HCT116 (cell line): ENCODE data around the gene TNFRSF18. TPM values are rescaled to one million over a fixed set of nuclear protein-coding genes. Genes with fewer than 3 reads are reported as not detected.

Experiments used
- ATAC-seq: fragments of 200-7000 bp; cut with Tn5 transposase; 2 replicates; pipeline ENCODE4 v1.9.1; 2020; ENCODE audit warnings: mild to moderate bottlenecking, moderate library complexity
- BruUV-seq: library from RNA; stranded (reverse); fragments of 400-500 nt; replicated peaks from 2 replicates; lab custom pipeline; 2021; lab: Mats Ljungman, UMichigan
- CTCF ChIA-PET: fragments of 300-600 bp; sonication (Branson Sonifier 250); formaldehyde crosslinking; loops from one replicate; lab custom pipeline; 2021; ENCODE audit warnings: antibody characterized with exemption; lab: Charles Lee
- POLR2A ChIA-PET: fragments of 300-600, 350-600 bp; sonication (Branson Sonifier 250); formaldehyde crosslinking; loops from one replicate; lab custom pipeline; 2021; ENCODE audit warnings: antibody characterized with exemption; lab: Charles Lee
- RAD21 ChIA-PET, 2 experiments: fragments of 300-600 bp; sonication (Branson Sonifier 250); formaldehyde crosslinking; loops; one replicate each; lab custom pipeline; 2023; ENCODE audit warnings: low total read pairs in 2 of 2; ENCODE audit not compliant: uncharacterized antibody in 2 of 2, unreplicated experiment in 2 of 2, low non-redundant PET in 1 of 2; lab: Charles Lee
- DNase-seq: peaks from one replicate; pipeline ENCODE4 v3.0.0-alpha.2; 2010; ENCODE audit warnings: low read depth, low spot score
- H2AFZ ChIP-seq: fragments of 200-600 bp; shearing (Covaris generic), sonication (generic); 2 replicates; pipeline ENCODE4 v1.6.1; 2017; ENCODE audit warnings: low read depth, mixed run types, mixed read lengths, antibody characterized with exemption, low read length; ENCODE audit not compliant: poor library complexity, severe bottlenecking
- H3K27ac ChIP-seq: 2 replicates; pipeline ENCODE4 v1.5.1; 2012; ENCODE audit warnings: low read depth, low read length
- H3K27me3 ChIP-seq: fragments of 200-600 bp; sonication (generic); 2 replicates; pipeline ENCODE4 v1.6.1; 2016; ENCODE audit warnings: mixed run types, low read length, mixed read lengths; ENCODE audit not compliant: insufficient read depth
- H3K36me3 ChIP-seq, 2 experiments: fragments of 200-500 bp in 1 of 2; fragments of 200-600 bp in 1 of 2; sonication (Bioruptor generic) in 1 of 2; sonication (generic) in 1 of 2; 2 replicates each; pipeline versions ENCODE4 v1.5.1 to v1.6.1; 2014 to 2016; ENCODE audit warnings: low read length in 2 of 2, inconsistent platforms in 1 of 2, mixed read lengths in 1 of 2, mixed run types in 1 of 2; ENCODE audit not compliant: insufficient read depth in 2 of 2, control insufficient read depth in 1 of 2
- H3K4me1 ChIP-seq, 2 experiments: fragments of 200-600 bp in 1 of 2; sonication (generic) in 1 of 2; 2 replicates each; pipeline versions ENCODE4 v1.5.1 to v1.6.1; 2012 to 2017; ENCODE audit warnings: low read length in 2 of 2, inconsistent platforms in 1 of 2, mild to moderate bottlenecking in 1 of 2, mixed read lengths in 1 of 2, mixed run types in 1 of 2, moderate library complexity in 1 of 2; ENCODE audit not compliant: insufficient read depth in 2 of 2, control insufficient read depth in 1 of 2
- H3K4me2 ChIP-seq: fragments of 200-600 bp; sonication (generic); 2 replicates; pipeline ENCODE4 v1.6.1; 2017; ENCODE audit warnings: mixed run types, low read length, mixed read lengths
- H3K4me3 ChIP-seq, 2 experiments: fragments of 200-600 bp in 1 of 2; sonication (generic) in 1 of 2; replicated peaks in 1 of 2; 2 replicates each; pipeline ENCODE4 v1.5.1; 2011 to 2016; ENCODE audit warnings: low read length in 2 of 2, control low read depth in 1 of 2, low read depth in 1 of 2, mild to moderate bottlenecking in 1 of 2, mixed read lengths in 1 of 2, mixed run types in 1 of 2
- H3K79me2 ChIP-seq: fragments of 200-600 bp; sonication (generic); 2 replicates; pipeline ENCODE4 v1.6.1; 2017; ENCODE audit warnings: mild to moderate bottlenecking, mixed run types, low read length, moderate library complexity, mixed read lengths; ENCODE audit not compliant: insufficient read depth
- H3K9ac ChIP-seq: fragments of 200-600 bp; sonication (generic); 2 replicates; pipeline ENCODE4 v1.6.1; 2016; ENCODE audit warnings: low read length, mixed read lengths
- H3K9me2 ChIP-seq: fragments of 200-600 bp; sonication (generic), shearing (Covaris generic); 2 replicates; pipeline ENCODE4 v1.6.1; 2017; ENCODE audit warnings: mixed run types, mild to moderate bottlenecking, moderate library complexity; ENCODE audit not compliant: insufficient read depth
- H3K9me3 ChIP-seq, 2 experiments: fragments of 200-500 bp in 1 of 2; fragments of 200-600 bp in 1 of 2; sonication (Bioruptor generic) in 1 of 2; sonication (generic) in 1 of 2; 2 replicates each; pipeline ENCODE4 v1.6.1; 2014 to 2017; ENCODE audit warnings: low read length in 2 of 2, mixed read lengths in 2 of 2, inconsistent platforms in 1 of 2, low read depth in 1 of 2, mild to moderate bottlenecking in 1 of 2, mixed run types in 1 of 2, moderate library complexity in 1 of 2; ENCODE audit not compliant: control insufficient read depth in 1 of 2, insufficient read depth in 1 of 2
- H4K20me1 ChIP-seq: fragments of 200-600 bp; sonication (generic), shearing (Covaris generic); 2 replicates; pipeline ENCODE4 v1.6.1; 2017; ENCODE audit warnings: mixed run types, mild to moderate bottlenecking, moderate library complexity; ENCODE audit not compliant: insufficient read depth
- CBX3 ChIP-seq: IDR thresholded peaks from 2 replicates; pipeline ENCODE4 v1.6.1; 2012; ENCODE audit warnings: low read depth
- EGR1 ChIP-seq: IDR thresholded peaks from 2 replicates; pipeline ENCODE4 v1.6.1; 2012; ENCODE audit warnings: low read depth
- ELF1 ChIP-seq: IDR thresholded peaks from 2 replicates; pipeline ENCODE4 v1.6.1; 2012; ENCODE audit warnings: low read depth, borderline replicate concordance
- EZH2phosphoT487 ChIP-seq: fragments of 200-600 bp; IDR thresholded peaks from 2 replicates; pipeline ENCODE4 v1.6.1; 2018; ENCODE audit warnings: antibody characterized with exemption, borderline replicate concordance
- FOSL1 ChIP-seq: IDR thresholded peaks from 2 replicates; pipeline ENCODE4 v1.6.1; 2012; ENCODE audit warnings: low read depth
- POLR2A ChIP-seq: IDR thresholded peaks from 2 replicates; pipeline ENCODE4 v1.7.0; 2011; ENCODE audit warnings: borderline replicate concordance; ENCODE audit not compliant: insufficient read depth, insufficient read length; ENCODE audit errors: extremely low read depth
- POLR2AphosphoS5 ChIP-seq: IDR thresholded peaks from 2 replicates; pipeline ENCODE4 v1.6.1; 2011; ENCODE audit warnings: mild to moderate bottlenecking, low read depth, low read length, moderate library complexity
- RAD21 ChIP-seq: IDR thresholded peaks from 2 replicates; pipeline ENCODE4 v1.6.1; 2012; ENCODE audit warnings: low read depth, mild to moderate bottlenecking
- SIN3A ChIP-seq: IDR thresholded peaks from 2 replicates; pipeline ENCODE4 v1.6.1; 2012; ENCODE audit warnings: low read depth
- SP1 ChIP-seq: IDR thresholded peaks from 2 replicates; pipeline ENCODE4 v1.6.1; 2012; ENCODE audit warnings: low read depth
- TCF7L2 ChIP-seq: IDR thresholded peaks from 2 replicates; pipeline ENCODE4 v1.7.0; 2011; ENCODE audit warnings: borderline replicate concordance, inconsistent platforms; ENCODE audit not compliant: insufficient read depth, insufficient read length; ENCODE audit errors: extremely low read depth
- YY1 ChIP-seq: IDR thresholded peaks from 2 replicates; pipeline ENCODE4 v1.6.1; 2011; ENCODE audit warnings: low read length, low read depth, moderate library complexity, mild to moderate bottlenecking; ENCODE audit not compliant: insufficient replicate concordance; ENCODE audit errors: extremely low read depth
- ZFX ChIP-seq: fragments of 450-650 bp; IDR thresholded peaks from 2 replicates; pipeline ENCODE4 v1.6.1; 2017
- ZNF274 ChIP-seq: fragments of 200-500 bp; sonication (Bioruptor generic); IDR thresholded peaks from 2 replicates; pipeline ENCODE4 v1.6.1; 2014; ENCODE audit warnings: mild to moderate bottlenecking, low read depth, low read length, inconsistent platforms
- intact Hi-C: fragments of 100-400 bp; cut with micrococcal nuclease; formaldehyde crosslinking; loops from 2 replicates; pipeline ENCODE4 v1.10.0; 2022
- total RNA-seq: library from RNA; stranded (reverse); gene quantifications from one replicate; pipeline ENCODE4 v1.2.1, GENCODE V29; 2021; ENCODE audit not compliant: unreplicated experiment
- TF ChIP-seq, protein P1 (sequence below), 3 experiments: fragments of 200-600 bp in 1 of 3; sonication (generic) in 1 of 3; IDR thresholded peaks in 2 of 3; conservative IDR thresholded peaks in 1 of 3; 2 replicates each; pipeline ENCODE4 v1.5.1; 2012 to 2017; ENCODE audit warnings: low read depth in 2 of 3, low read length in 2 of 3, antibody characterized with exemption in 1 of 3, borderline replicate concordance in 1 of 3, control low read depth in 1 of 3, mild to moderate bottlenecking in 1 of 3, mixed read lengths in 1 of 3, mixed run types in 1 of 3, moderate library complexity in 1 of 3; ENCODE audit not compliant: insufficient read depth in 1 of 3
- TF ChIP-seq, protein P2 (sequence below): IDR thresholded peaks from 2 replicates; pipeline ENCODE4 v1.6.1; 2011; ENCODE audit warnings: mild to moderate bottlenecking, low read length, moderate library complexity; ENCODE audit not compliant: insufficient replicate concordance; ENCODE audit errors: extremely low read depth
- TF ChIP-seq, protein P3 (sequence below): IDR thresholded peaks from 2 replicates; pipeline ENCODE4 v1.6.1; 2012

The TNFRSF18 gene
- total RNA-seq, 1 experiment from 2014 or later: 56.2 TPM

DNA sequence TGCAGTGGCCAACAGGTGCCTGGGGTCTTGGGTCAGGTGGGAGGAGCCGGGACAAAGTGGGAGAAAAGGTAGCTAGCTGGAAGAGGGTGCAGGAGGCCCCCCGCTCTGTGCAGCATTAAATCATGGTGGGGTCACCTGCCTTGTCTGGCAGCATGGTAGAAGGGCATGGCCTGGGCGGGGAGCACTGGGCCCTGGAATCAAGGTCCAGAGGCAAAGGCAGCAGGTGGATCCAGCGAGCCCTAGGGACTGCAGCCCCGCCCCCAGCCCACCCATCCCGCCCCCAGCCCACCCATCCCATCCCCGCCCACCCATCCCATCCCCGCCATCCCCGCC is 49.4 kb downstream of the TNFRSF18 start (continued):
- TF ChIP-seq SIN3A (no peak), EZH2phosphoT487 (no peak), ELF1 (no peak)
- TF ChIP-seq, protein P1, sequence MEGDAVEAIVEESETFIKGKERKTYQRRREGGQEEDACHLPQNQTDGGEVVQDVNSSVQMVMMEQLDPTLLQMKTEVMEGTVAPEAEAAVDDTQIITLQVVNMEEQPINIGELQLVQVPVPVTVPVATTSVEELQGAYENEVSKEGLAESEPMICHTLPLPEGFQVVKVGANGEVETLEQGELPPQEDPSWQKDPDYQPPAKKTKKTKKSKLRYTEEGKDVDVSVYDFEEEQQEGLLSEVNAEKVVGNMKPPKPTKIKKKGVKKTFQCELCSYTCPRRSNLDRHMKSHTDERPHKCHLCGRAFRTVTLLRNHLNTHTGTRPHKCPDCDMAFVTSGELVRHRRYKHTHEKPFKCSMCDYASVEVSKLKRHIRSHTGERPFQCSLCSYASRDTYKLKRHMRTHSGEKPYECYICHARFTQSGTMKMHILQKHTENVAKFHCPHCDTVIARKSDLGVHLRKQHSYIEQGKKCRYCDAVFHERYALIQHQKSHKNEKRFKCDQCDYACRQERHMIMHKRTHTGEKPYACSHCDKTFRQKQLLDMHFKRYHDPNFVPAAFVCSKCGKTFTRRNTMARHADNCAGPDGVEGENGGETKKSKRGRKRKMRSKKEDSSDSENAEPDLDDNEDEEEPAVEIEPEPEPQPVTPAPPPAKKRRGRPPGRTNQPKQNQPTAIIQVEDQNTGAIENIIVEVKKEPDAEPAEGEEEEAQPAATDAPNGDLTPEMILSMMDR (IDR thresholded peaks at IDR 0.05 in 2 of 3, conservative IDR thresholded peaks at IDR 0.05 in 1 of 3; ENCODE audit: borderline replicate concordance in 1 of 3, insufficient read depth in 1 of 3, low read depth in 2 of 3, low read length in 2 of 3): no peak

DNA sequence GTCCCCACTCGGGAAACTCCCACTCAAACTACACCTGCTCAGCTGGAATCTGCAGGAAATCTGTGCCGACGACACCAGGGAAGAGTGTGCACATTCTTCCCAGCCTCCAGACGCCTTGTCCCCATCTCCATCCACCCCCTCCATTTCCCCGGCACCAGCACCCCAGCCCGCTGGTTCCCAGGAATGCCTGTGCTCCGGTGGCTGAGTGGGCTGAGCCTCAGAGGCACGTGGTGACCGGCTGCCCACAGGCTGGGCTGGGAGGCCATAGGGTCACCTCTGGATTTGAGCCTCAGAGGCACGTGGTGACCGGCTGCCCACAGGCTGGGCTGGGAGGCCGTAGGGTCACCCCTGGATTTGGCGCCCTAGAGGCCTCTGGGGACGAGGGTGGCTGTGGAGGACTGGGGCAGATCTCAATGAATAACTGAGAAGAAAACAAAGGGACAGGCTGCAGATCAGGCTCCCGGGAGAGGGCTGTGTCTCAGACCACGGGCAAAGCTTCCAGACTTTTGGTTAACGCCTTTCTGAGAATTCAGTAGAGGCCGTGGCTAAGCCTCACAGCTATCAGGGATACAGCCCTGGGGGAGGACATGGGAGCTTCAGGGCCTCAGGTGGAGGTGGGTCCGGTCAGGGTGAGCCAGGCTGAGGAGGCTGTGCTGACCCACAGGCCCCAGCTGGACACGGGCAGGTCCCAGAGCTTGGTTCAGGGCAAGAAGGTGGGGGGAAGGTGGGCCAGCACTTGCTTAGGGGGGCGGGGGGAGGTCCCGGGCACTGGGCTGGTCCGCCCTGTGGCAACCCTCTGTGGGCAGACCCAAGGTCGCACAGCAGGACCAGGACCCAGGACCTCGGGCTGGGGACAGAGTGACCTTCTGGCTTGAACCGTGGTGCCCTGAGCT is 50.0 kb downstream of the TNFRSF18 start:
- H3K4me2 ChIP-seq: peak overlapping the region; percentile 28; the same call in 1 of the 2 replicates
- no peaks in the 10 kb centered on the region for H3K27me3 ChIP-seq
- H3K9me2 ChIP-seq: no peaks in the 10 kb centered on the region
- no peak for ATAC-seq
- peaks cover 8 to 17% of the 10 kb centered on the region in 2 experiments; a peak in 2 of 4 replicates for H3K9me3 ChIP-seq
- peaks cover 11 to 27% of the 10 kb centered on the region in 2 experiments for H3K4me1 ChIP-seq
- no peak overlapping the region; the same call in 1 of the 2 replicates for H3K27ac ChIP-seq
- no peak overlapping the region for H3K4me3 ChIP-seq
- RAD21 ChIA-PET: no interaction called here
- intact Hi-C loops: no loop called here
- no peaks in the 10 kb centered on the region for H3K79me2 ChIP-seq
- no peak overlapping the region for H3K9ac ChIP-seq
- H2AFZ ChIP-seq: no peak overlapping the region
- BruUV-seq: no TSS peak
- no peaks in the 10 kb centered on the region for H3K36me3 ChIP-seq
- no peaks in the 10 kb centered on the region for H4K20me1 ChIP-seq
- CTCF ChIA-PET: no interaction called here
- no peak for DNase-seq
- POLR2A ChIA-PET: interaction anchor here (0.7 kb wide), 1 partner anchor 63 kb away, joined by 4 read pairs; no protein-coding TSS in a partner anchor
- no peak for TF ChIP-seq TCF7L2
- no peak for TF ChIP-seq RAD21
- no peak for TF ChIP-seq EZH2phosphoT487
- TF ChIP-seq ZNF274: no peak
- TF ChIP-seq FOSL1: no peak
- TF ChIP-seq, protein P2, sequence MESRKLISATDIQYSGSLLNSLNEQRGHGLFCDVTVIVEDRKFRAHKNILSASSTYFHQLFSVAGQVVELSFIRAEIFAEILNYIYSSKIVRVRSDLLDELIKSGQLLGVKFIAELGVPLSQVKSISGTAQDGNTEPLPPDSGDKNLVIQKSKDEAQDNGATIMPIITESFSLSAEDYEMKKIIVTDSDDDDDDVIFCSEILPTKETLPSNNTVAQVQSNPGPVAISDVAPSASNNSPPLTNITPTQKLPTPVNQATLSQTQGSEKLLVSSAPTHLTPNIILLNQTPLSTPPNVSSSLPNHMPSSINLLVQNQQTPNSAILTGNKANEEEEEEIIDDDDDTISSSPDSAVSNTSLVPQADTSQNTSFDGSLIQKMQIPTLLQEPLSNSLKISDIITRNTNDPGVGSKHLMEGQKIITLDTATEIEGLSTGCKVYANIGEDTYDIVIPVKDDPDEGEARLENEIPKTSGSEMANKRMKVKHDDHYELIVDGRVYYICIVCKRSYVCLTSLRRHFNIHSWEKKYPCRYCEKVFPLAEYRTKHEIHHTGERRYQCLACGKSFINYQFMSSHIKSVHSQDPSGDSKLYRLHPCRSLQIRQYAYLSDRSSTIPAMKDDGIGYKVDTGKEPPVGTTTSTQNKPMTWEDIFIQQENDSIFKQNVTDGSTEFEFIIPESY: no peak
- no peak for TF ChIP-seq EGR1
- TF ChIP-seq POLR2A: no peak
- TF ChIP-seq SP1: no peak
- TF ChIP-seq YY1: no peak
- TF ChIP-seq, protein P1 (IDR thresholded peaks at IDR 0.05 in 2 of 3, conservative IDR thresholded peaks at IDR 0.05 in 1 of 3; ENCODE audit: borderline replicate concordance in 1 of 3, insufficient read depth in 1 of 3, low read depth in 2 of 3, low read length in 2 of 3): no peak
- no peak for TF ChIP-seq CBX3
- TF ChIP-seq ZFX: no peak
- TF ChIP-seq SIN3A: no peak
- TF ChIP-seq POLR2AphosphoS5: no peak
- TF ChIP-seq, protein P3, sequence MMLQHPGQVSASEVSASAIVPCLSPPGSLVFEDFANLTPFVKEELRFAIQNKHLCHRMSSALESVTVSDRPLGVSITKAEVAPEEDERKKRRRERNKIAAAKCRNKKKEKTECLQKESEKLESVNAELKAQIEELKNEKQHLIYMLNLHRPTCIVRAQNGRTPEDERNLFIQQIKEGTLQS: no peak
